Measurements from ENCODE around the gene GINS1. TPM values are rescaled to one million over a fixed set of nuclear protein-coding genes. Genes with fewer than 3 reads are reported as not detected.
"Not testable (repeated sequence)": the region's sequence is repeated elsewhere in the genome, so short reads cannot be mapped to it uniquely, and the experiment has no call there.

GINS1 gene
- total and polyA plus RNA-seq, 12 donors, result 0.30 to 7.0 (median 1.2) TPM

- DNase-seq, result no peak
- H3K27ac ChIP-seq, result no peak overlapping the region
- H3K4me3 ChIP-seq, result no peak overlapping the region
- H3K9me3 ChIP-seq (replicated peaks in 1 of 3), result no peaks in the 10 kb centered on the region
- H3K27me3 ChIP-seq, result no peaks in the 10 kb centered on the region
- no peaks in the 10 kb centered on the region for H3K4me1 ChIP-seq (replicated peaks in 1 of 2)
- TF ChIP-seq POLR2A (IDR thresholded peaks at IDR 0.05), result no peak
- TF ChIP-seq, protein P1, sequence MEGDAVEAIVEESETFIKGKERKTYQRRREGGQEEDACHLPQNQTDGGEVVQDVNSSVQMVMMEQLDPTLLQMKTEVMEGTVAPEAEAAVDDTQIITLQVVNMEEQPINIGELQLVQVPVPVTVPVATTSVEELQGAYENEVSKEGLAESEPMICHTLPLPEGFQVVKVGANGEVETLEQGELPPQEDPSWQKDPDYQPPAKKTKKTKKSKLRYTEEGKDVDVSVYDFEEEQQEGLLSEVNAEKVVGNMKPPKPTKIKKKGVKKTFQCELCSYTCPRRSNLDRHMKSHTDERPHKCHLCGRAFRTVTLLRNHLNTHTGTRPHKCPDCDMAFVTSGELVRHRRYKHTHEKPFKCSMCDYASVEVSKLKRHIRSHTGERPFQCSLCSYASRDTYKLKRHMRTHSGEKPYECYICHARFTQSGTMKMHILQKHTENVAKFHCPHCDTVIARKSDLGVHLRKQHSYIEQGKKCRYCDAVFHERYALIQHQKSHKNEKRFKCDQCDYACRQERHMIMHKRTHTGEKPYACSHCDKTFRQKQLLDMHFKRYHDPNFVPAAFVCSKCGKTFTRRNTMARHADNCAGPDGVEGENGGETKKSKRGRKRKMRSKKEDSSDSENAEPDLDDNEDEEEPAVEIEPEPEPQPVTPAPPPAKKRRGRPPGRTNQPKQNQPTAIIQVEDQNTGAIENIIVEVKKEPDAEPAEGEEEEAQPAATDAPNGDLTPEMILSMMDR (IDR thresholded peaks at IDR 0.05), result no peak
- 86 to 94% (median 91%) methylated on average over 13 to 18 of the region's 18 CpGs for WGBS, 4 donors
- H3K36me3 ChIP-seq (replicated peaks in 1 of 2), result peaks cover 0 to 31% of the 10 kb centered on the region in 2 donors
- intact Hi-C loops (cut with DNase I), result no loop called here
Measured at GRCh38 chr20:25468126-25469075, 60.9 kb downstream of the GINS1 start.

- intact Hi-C loops (cut with DNase I), result no loop called here
- peaks cover 0 to 31% of the 10 kb centered on the region in 2 donors for H3K36me3 ChIP-seq (replicated peaks in 1 of 2)
- H3K4me3 ChIP-seq, result no peak overlapping the region
- 84 to 92% (median 87%) methylated on average over 12 to 13 of the region's 13 CpGs for WGBS, 4 donors
- TF ChIP-seq, protein P1 (IDR thresholded peaks at IDR 0.05), result no peak
- no peak for DNase-seq
- no peak overlapping the region for H3K27ac ChIP-seq
- H3K27me3 ChIP-seq, result no peaks in the 10 kb centered on the region
- H3K9me3 ChIP-seq (replicated peaks in 1 of 3), result no peaks in the 10 kb centered on the region
- no peaks in the 10 kb centered on the region for H3K4me1 ChIP-seq (replicated peaks in 1 of 2)
Measured at GRCh38 chr20:25469558-25469957, 62.1 kb downstream of the GINS1 start.

DNA sequence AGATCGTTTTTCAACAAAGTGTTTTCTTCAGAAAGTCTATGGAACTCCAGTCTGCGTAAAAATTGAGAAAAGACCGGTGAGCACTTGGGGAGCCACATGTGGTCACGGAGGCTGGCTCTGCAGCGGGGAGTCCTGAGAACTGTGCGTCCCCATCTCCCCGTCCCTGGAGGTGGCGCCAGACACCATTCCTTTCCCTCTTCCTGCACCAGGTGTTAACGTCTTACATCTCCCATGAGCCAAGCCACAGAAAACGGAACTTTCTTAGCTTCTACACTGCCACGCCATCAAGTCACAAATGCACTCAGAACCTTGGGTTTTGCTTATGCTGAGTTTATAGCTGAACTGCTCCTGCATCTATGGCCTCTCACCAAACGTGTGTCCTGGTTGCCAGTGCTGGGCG is 62.6 kb downstream of the GINS1 start:
- H3K4me3 ChIP-seq, result no peak overlapping the region
- peak in 1 of 7 donors; percentile 15 for DNase-seq
- H3K27ac ChIP-seq, result no peak overlapping the region
- H3K36me3 ChIP-seq (replicated peaks in 1 of 2), result peaks cover 0 to 31% of the 10 kb centered on the region in 2 donors
- intact Hi-C loops (cut with DNase I), result loop anchor here in 1 of 2 donors (10.0 kb wide), 1 partner anchor 65 kb away; no protein-coding TSS in a partner anchor
- WGBS, 4 donors, result 71 to 77% (median 74%) methylated on average over 13 of the region's 13 CpGs
- no peaks in the 10 kb centered on the region for H3K27me3 ChIP-seq
- no peaks in the 10 kb centered on the region for H3K9me3 ChIP-seq (replicated peaks in 1 of 3)
- H3K4me1 ChIP-seq (replicated peaks in 1 of 2), result no peaks in the 10 kb centered on the region
- TF ChIP-seq POLR2A (IDR thresholded peaks at IDR 0.05), result no peak
- TF ChIP-seq, protein P1 (IDR thresholded peaks at IDR 0.05), result peak in 5 of 6 experiments; percentile 4 to 33 (median 29)

DNA sequence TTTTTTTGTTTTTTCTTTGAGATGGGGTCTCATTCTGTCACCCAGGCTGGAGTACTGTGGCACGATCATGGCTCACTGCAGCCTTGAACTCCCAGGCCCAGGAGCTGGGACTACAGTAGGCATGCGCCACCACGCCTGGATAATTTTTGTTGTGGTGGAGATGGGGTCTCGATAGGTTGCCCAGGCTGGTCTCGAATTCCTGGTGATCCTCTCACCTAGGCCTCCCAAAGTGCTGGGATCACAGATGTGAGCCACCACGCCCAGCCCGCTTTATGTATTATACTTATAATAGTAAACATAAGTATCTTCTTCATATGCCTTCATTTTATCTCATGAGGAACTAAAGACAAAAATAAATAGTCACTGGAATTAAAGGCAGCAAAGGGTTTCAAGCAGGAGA is 63.5 kb downstream of the GINS1 start:
- no peak overlapping the region for H3K27ac ChIP-seq
- intact Hi-C loops (cut with DNase I), result loop anchor here in 1 of 2 donors (10.0 kb wide), 1 partner anchor 64 kb away; no protein-coding TSS in a partner anchor
- peaks cover 0 to 31% of the 10 kb centered on the region in 2 donors for H3K36me3 ChIP-seq (replicated peaks in 1 of 2)
- DNase-seq, result no peak
- no peaks in the 10 kb centered on the region for H3K27me3 ChIP-seq
- H3K9me3 ChIP-seq (replicated peaks in 1 of 3), result no peaks in the 10 kb centered on the region
- no peaks in the 10 kb centered on the region for H3K4me1 ChIP-seq (replicated peaks in 1 of 2)
- H3K4me3 ChIP-seq, result no peak overlapping the region
- WGBS, 4 donors, result 93 to 96% (median 95%) methylated on average over 7 of the region's 7 CpGs
- TF ChIP-seq, protein P1 (IDR thresholded peaks at IDR 0.05), result no peak
- no peak for TF ChIP-seq POLR2A (IDR thresholded peaks at IDR 0.05)

GRCh38 chr20:25473297-25473696 is 65.8 kb downstream of the GINS1 start:
- H3K36me3 ChIP-seq (replicated peaks in 1 of 2), result peaks cover 0 to 13% of the 10 kb centered on the region in 2 donors
- DNase-seq; H3K27me3 ChIP-seq; H3K9me3 ChIP-seq (replicated peaks in 1 of 3); H3K27ac ChIP-seq; H3K4me1 ChIP-seq (replicated peaks in 1 of 2); H3K4me3 ChIP-seq: not testable (repeated sequence)
- intact Hi-C loops (cut with DNase I), result loop anchor here in 1 of 2 donors (10.0 kb wide), 1 partner anchor 62 kb away; no protein-coding TSS in a partner anchor
- WGBS, 4 donors, result 87 to 100% (median 95%) methylated on average over 2 of the region's 2 CpGs
